Measurements from ENCODE around the gene EME1. TPM values are rescaled to one million over a fixed set of nuclear protein-coding genes. Genes with fewer than 3 reads are reported as not detected.
"Not testable (repeated sequence)": the region's sequence is repeated elsewhere in the genome, so short reads cannot be mapped to it uniquely, and the experiment has no call there.

The EME1 gene
- total RNA-seq, 1 donor, result 4.7 TPM

- peak; percentile 33 for DNase-seq (ENCODE audit: low read depth)
- peak; percentile 9 for TF ChIP-seq CTCF (IDR thresholded peaks at IDR 0.05; ENCODE audit: insufficient read depth, low read depth, low read length)
- H3K4me3 ChIP-seq (ENCODE audit: low read depth, low read length), result peak overlapping the region; percentile 73
These were observed 54.1 kb downstream of the EME1 start for GRCh38 chr17:50426814-50427787.

- not testable (repeated sequence) for H3K4me3 ChIP-seq (ENCODE audit: low read depth, low read length); DNase-seq (ENCODE audit: low read depth)
These were observed 55.1 kb downstream of the EME1 start for GRCh38 chr17:50428126-50428525.

GRCh38 chr17:50428831-50429424 is 55.9 kb downstream of the EME1 start:
- DNase-seq (ENCODE audit: low read depth), result peak; percentile 19
- H3K4me3 ChIP-seq (ENCODE audit: low read depth, low read length), result no peak overlapping the region
- no peak for TF ChIP-seq CTCF (IDR thresholded peaks at IDR 0.05; ENCODE audit: insufficient read depth, low read depth, low read length)

GRCh38 chr17:50429793-50430192 is 56.8 kb downstream of the EME1 start:
- H3K4me3 ChIP-seq (ENCODE audit: low read depth, low read length), result no peak overlapping the region
- DNase-seq (ENCODE audit: low read depth), result no peak
- TF ChIP-seq CTCF (IDR thresholded peaks at IDR 0.05; ENCODE audit: insufficient read depth, low read depth, low read length), result no peak

Small RNA genes lying within 50 kb of the gene (small RNA-seq; reads per million reads assigned to genes)
- not detected for gene RF00019

Other genes with a start within 250 kb of the EME1 start
- gene SAMD14, start 243.1 kb upstream of the EME1 start, total RNA-seq, result 4.7 and 5.8 TPM in 2 replicates
- gene PPP1R9B, start 222.6 kb upstream of the EME1 start, total RNA-seq, result 38.7 and 47.1 TPM in 2 replicates
- 0.32 TPM in 1 of 2 replicates, not detected in the other for gene SGCA, start 207.2 kb upstream of the EME1 start, total RNA-seq
- gene COL1A1, start 171.6 kb upstream of the EME1 start, total RNA-seq, result 2,749 and 5,894 TPM in 2 replicates
- under 0.01 TPM in 1 of 2 replicates, not detected in the other for gene TMEM92, start 98.8 kb upstream of the EME1 start, total RNA-seq
- gene XYLT2, start 27.1 kb upstream of the EME1 start, total RNA-seq, result 53.5 and 60.5 TPM in 2 replicates
- gene MRPL27, start within 50 bp of the EME1 start, total RNA-seq, result 55.7 and 63.0 TPM in 2 replicates
- gene LRRC59, start 24.3 kb downstream of the EME1 start, total RNA-seq, result 181 and 191 TPM in 2 replicates
- gene ACSF2, start 53.0 kb downstream of the EME1 start, total RNA-seq, result 18.1 and 20.3 TPM in 2 replicates
- not detected in 2 replicates for gene CHAD, start 95.7 kb downstream of the EME1 start, total RNA-seq
- gene RSAD1, start 105.6 kb downstream of the EME1 start, total RNA-seq, result 16.8 and 25.4 TPM in 2 replicates
- 0.64 and 0.86 TPM in 2 replicates for gene MYCBPAP, start 135.2 kb downstream of the EME1 start, total RNA-seq
- under 0.01 TPM in 1 of 2 replicates, not detected in the other for gene EPN3, start 159.5 kb downstream of the EME1 start, total RNA-seq
- gene SPATA20, start 173.9 kb downstream of the EME1 start, total RNA-seq, result 102 and 109 TPM in 2 replicates
- under 0.01 and 0.43 TPM in 2 replicates for gene CACNA1G, start 187.5 kb downstream of the EME1 start, total RNA-seq

Measured in fibroblast of villous mesenchyme (primary cell).